Suppressor macrophage treated with lipopolysaccharide for 4 hours (primary cell): ENCODE measurements around the gene MEGF10.
A peak's percentile ranks its signal among the peaks of the same experiment; 100 is the strongest.

ENCODE experiments used
- DNase-seq: peaks from one replicate; pipeline ENCODE4 v3.0.0-alpha.2; 2020

Gene MEGF10

GRCh38 chr5:127375124-127375523, 84.5 kb downstream of the MEGF10 start:
- no peak for DNase-seq

- DNase-seq, result no peak
These were observed 85.0 kb downstream of the MEGF10 start for GRCh38 chr5:127375544-127376091.

GRCh38 chr5:127377651-127378050, 87.1 kb downstream of the MEGF10 start:
- no peak for DNase-seq

- no peak for DNase-seq
These were observed 95.3 kb downstream of the MEGF10 start for GRCh38 chr5:127385936-127386335.

GRCh38 chr5:127386557-127386956, 96.0 kb downstream of the MEGF10 start:
- DNase-seq, result no peak

GRCh38 chr5:127389601-127390000, 99.0 kb downstream of the MEGF10 start:
- DNase-seq, result peak; percentile 6

GRCh38 chr5:127392762-127393161, 102.2 kb downstream of the MEGF10 start:
- DNase-seq, result no peak

GRCh38 chr5:127396490-127397155, 106.0 kb downstream of the MEGF10 start:
- DNase-seq, result no peak

GRCh38 chr5:127398508-127398907, 107.9 kb downstream of the MEGF10 start:
- no peak for DNase-seq

- DNase-seq, result no peak
These were observed 108.5 kb downstream of the MEGF10 start for GRCh38 chr5:127399068-127399467.

GRCh38 chr5:127400539-127400938, 109.9 kb downstream of the MEGF10 start:
- DNase-seq, result no peak

- no peak for DNase-seq
These were observed 110.5 kb downstream of the MEGF10 start for GRCh38 chr5:127400946-127401670.

GRCh38 chr5:127402361-127402760, 111.8 kb downstream of the MEGF10 start:
- no peak for DNase-seq

GRCh38 chr5:127404190-127404589, 113.6 kb downstream of the MEGF10 start:
- DNase-seq, result no peak

GRCh38 chr5:127406326-127407121, 115.9 kb downstream of the MEGF10 start:
- no peak for DNase-seq

GRCh38 chr5:127409246-127409917, 118.8 kb downstream of the MEGF10 start:
- DNase-seq, result no peak

- no peak for DNase-seq
These were observed 119.5 kb downstream of the MEGF10 start for GRCh38 chr5:127409921-127410675.

- DNase-seq, result no peak
These were observed 120.4 kb downstream of the MEGF10 start for GRCh38 chr5:127410959-127411358.

- no peak for DNase-seq
These were observed 120.8 kb downstream of the MEGF10 start for GRCh38 chr5:127411381-127411780.

GRCh38 chr5:127412698-127413097, 122.1 kb downstream of the MEGF10 start:
- DNase-seq, result no peak

GRCh38 chr5:127415034-127415433, 124.4 kb downstream of the MEGF10 start:
- no peak for DNase-seq

GRCh38 chr5:127416906-127417305, 126.3 kb downstream of the MEGF10 start:
- no peak for DNase-seq
